SH-SY5Y (cell line): ENCODE data around the gene QDPR.

Experiments used
- GATA2 ChIP-seq: IDR thresholded peaks from 2 replicates; pipeline ENCODE4 v1.6.1; 2011; ENCODE audit warnings: mild to moderate bottlenecking, low read depth, low read length
- GATA3 ChIP-seq: IDR thresholded peaks from 2 replicates; pipeline ENCODE4 v1.6.1; 2011; ENCODE audit warnings: low read depth, mild to moderate bottlenecking, low read length, moderate library complexity

DNA sequence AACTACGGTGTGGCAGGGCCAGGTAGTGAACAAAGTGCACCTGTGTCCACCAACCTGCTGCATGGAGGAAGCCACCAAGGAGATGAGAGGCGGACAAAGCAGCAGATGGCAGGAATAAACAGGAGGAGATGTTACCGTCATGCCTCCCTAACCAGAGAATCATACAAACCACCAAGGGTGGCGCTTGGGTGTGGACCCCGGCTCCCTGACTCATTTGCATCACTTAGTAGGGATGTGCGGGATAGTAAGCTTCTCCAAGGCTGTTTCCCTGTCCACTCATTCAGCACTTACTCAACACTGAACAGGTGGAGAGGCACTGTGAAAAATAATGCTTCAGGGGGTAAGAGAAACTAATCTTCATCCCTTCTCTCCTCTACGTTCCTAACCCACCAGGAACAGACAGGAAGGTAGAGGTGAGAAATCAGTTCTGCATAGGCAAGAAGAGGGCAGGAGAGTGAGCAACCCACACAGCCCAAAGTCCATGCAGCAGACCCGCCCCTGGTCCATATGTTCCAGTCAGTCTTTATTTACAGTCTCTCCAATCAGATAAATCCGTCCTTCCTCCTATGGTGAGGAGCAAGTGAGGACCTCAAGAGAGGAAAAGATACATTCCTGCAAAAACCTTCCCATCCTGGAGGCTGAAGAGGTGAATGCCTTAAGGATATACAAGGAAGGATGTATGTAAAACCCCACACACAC is 34.0 kb downstream of the QDPR start:
- TF ChIP-seq GATA3 (no peak), GATA2 (no peak)
